Astrocyte of the cerebellum (primary cell): Measurements from ENCODE around the gene SCAANT1.

Experiments used
- DNase-seq: peaks from one replicate; pipeline ENCODE4 v3.0.0-alpha.2; 2011; ENCODE audit warnings: low read depth
- H3K4me3 ChIP-seq: 2 replicates; pipeline ENCODE4 v1.5.1; 2011; ENCODE audit warnings: mild to moderate bottlenecking, low read depth, low read length, moderate library complexity
- CTCF ChIP-seq: IDR thresholded peaks from 2 replicates; pipeline ENCODE4 v1.5.1; 2012; ENCODE audit warnings: low read length, low read depth, moderate library complexity, mild to moderate bottlenecking; ENCODE audit errors: missing control alignments
- in situ Hi-C: cut with HindIII; loops from 2 replicates; pipeline ENCODE4 v1.10.0; 2017; ENCODE audit warnings: low sequenced_read_pairs

Gene SCAANT1

GRCh38 chr3:63912768-63913588 lies 795 bp upstream of the SCAANT1 start:
- H3K4me3 ChIP-seq, result peak overlapping the region; percentile 52
- in situ Hi-C loops, result no loop called here
- no peak for TF ChIP-seq CTCF
- peak; percentile 24 for DNase-seq

- H3K4me3 ChIP-seq, result peak overlapping the region; percentile 52
- in situ Hi-C loops, result no loop called here
- DNase-seq, result no peak
- no peak for TF ChIP-seq CTCF
These were observed 692 bp downstream of the SCAANT1 start for GRCh38 chr3:63911509-63911872.

GRCh38 chr3:63910891-63911290 lies 1.3 kb downstream of the SCAANT1 start:
- peak overlapping the region; percentile 52 for H3K4me3 ChIP-seq
- in situ Hi-C loops, result no loop called here
- TF ChIP-seq CTCF, result no peak
- DNase-seq, result no peak

- no peak overlapping the region for H3K4me3 ChIP-seq
- in situ Hi-C loops, result no loop called here
- no peak for TF ChIP-seq CTCF
- no peak for DNase-seq
These were observed 2.2 kb downstream of the SCAANT1 start for GRCh38 chr3:63910001-63910400.

GRCh38 chr3:63909431-63909830 lies 2.8 kb downstream of the SCAANT1 start:
- H3K4me3 ChIP-seq, result no peak overlapping the region
- no peak for TF ChIP-seq CTCF
- in situ Hi-C loops, result no loop called here
- no peak for DNase-seq

GRCh38 chr3:63908776-63909175 lies 3.4 kb downstream of the SCAANT1 start:
- H3K4me3 ChIP-seq, result no peak overlapping the region
- TF ChIP-seq CTCF, result no peak
- in situ Hi-C loops, result no loop called here
- DNase-seq, result no peak
